Osteoblast (primary cell): ENCODE measurements around the gene FLYWCH1. TPM values are rescaled to one million over a fixed set of nuclear protein-coding genes. Genes with fewer than 3 reads are reported as not detected.
"Not testable (repeated sequence)": the region's sequence is repeated elsewhere in the genome, so short reads cannot be mapped to it uniquely, and the experiment has no call there.

ENCODE experiments used
- DNase-seq: peaks from one replicate; pipeline ENCODE4 v3.0.0; 2011; ENCODE audit warnings: low spot score, mixed read lengths; ENCODE audit not compliant: insufficient read length; ENCODE audit errors: missing footprints
- H2AFZ ChIP-seq: 2 replicates; pipeline ENCODE4 v1.6.0; 2011; ENCODE audit warnings: mild to moderate bottlenecking, low read length
- H3K27ac ChIP-seq: 2 replicates; pipeline ENCODE4 v1.5.1; 2011; ENCODE audit warnings: mild to moderate bottlenecking, low read depth, low read length, moderate library complexity
- H3K27me3 ChIP-seq: 2 replicates; pipeline ENCODE4 v1.6.0; 2012; ENCODE audit warnings: mild to moderate bottlenecking, control low read depth, inconsistent platforms, low read length, moderate library complexity; ENCODE audit not compliant: insufficient read depth
- H3K36me3 ChIP-seq: 2 replicates; pipeline ENCODE4 v1.5.1; 2011; ENCODE audit warnings: mild to moderate bottlenecking, low read length, control low read depth, moderate library complexity; ENCODE audit not compliant: insufficient read depth
- H3K4me1 ChIP-seq: 2 replicates; pipeline ENCODE4 v1.5.1; 2011; ENCODE audit warnings: mild to moderate bottlenecking, low read length, control low read depth, moderate library complexity; ENCODE audit not compliant: insufficient read depth
- H3K4me2 ChIP-seq: 2 replicates; pipeline ENCODE4 v1.6.0; 2011; ENCODE audit warnings: mild to moderate bottlenecking, low read length; ENCODE audit not compliant: insufficient read depth
- H3K4me3 ChIP-seq: fragments of 200-600 bp; sonication (generic); 3 replicates; pipeline ENCODE4 v1.5.1; 2012; ENCODE audit warnings: mild to moderate bottlenecking, low read length, inconsistent platforms; ENCODE audit not compliant: insufficient read depth
- H3K79me2 ChIP-seq: 2 replicates; pipeline ENCODE4 v1.6.0; 2012; ENCODE audit warnings: mild to moderate bottlenecking, low read length, control low read depth, inconsistent platforms; ENCODE audit not compliant: insufficient read depth
- H3K9me3 ChIP-seq: 2 replicates; pipeline ENCODE4 v1.5.1; 2011; ENCODE audit warnings: low read depth, low read length, control low read depth
- H4K20me1 ChIP-seq: 2 replicates; pipeline ENCODE4 v1.6.0; 2012; ENCODE audit warnings: mild to moderate bottlenecking, low read length, control low read depth; ENCODE audit not compliant: insufficient read depth
- total RNA-seq: library from RNA; depleted of rRNA; stranded (reverse); fragments of >200 nt; gene quantifications from 2 replicates; pipeline ENCODE4 v1.2.3, GENCODE V29; 2012
- TF ChIP-seq, protein P1 (sequence below): IDR thresholded peaks from 2 replicates; pipeline ENCODE4 v1.5.1; 2011; ENCODE audit warnings: mild to moderate bottlenecking, low read depth, low read length, moderate library complexity; ENCODE audit errors: extremely low read depth

Gene FLYWCH1
- total RNA-seq, 1 donor, result 56.5 TPM

DNA sequence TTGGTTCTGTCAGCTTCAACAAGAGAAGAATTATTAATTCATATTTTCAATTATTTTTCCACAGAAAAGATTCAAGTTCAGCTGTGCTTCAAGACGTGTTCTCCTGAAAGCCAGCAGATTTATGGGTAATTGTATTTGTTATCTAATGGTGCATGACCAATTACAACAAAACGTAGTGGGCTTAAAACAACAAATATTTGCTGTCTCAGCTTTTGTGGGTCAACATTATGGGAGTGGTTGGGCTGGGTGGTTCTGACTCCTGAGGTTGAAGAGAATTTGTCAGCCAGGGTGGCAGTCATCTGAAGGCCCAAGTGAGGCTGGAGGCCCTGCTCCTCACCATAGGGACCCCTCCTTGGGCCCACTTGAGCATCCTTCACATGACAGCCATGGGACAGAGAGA lies 28.2 kb downstream of the FLYWCH1 start:
- no peak overlapping the region for H2AFZ ChIP-seq
- H3K4me1 ChIP-seq, result no peaks in the 10 kb centered on the region
- H3K4me2 ChIP-seq, result no peak overlapping the region
- H3K27me3 ChIP-seq, result no peaks in the 10 kb centered on the region
- no peak overlapping the region for H3K27ac ChIP-seq
- H3K79me2 ChIP-seq, result no peaks in the 10 kb centered on the region
- TF ChIP-seq, protein P1, sequence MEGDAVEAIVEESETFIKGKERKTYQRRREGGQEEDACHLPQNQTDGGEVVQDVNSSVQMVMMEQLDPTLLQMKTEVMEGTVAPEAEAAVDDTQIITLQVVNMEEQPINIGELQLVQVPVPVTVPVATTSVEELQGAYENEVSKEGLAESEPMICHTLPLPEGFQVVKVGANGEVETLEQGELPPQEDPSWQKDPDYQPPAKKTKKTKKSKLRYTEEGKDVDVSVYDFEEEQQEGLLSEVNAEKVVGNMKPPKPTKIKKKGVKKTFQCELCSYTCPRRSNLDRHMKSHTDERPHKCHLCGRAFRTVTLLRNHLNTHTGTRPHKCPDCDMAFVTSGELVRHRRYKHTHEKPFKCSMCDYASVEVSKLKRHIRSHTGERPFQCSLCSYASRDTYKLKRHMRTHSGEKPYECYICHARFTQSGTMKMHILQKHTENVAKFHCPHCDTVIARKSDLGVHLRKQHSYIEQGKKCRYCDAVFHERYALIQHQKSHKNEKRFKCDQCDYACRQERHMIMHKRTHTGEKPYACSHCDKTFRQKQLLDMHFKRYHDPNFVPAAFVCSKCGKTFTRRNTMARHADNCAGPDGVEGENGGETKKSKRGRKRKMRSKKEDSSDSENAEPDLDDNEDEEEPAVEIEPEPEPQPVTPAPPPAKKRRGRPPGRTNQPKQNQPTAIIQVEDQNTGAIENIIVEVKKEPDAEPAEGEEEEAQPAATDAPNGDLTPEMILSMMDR, result no peak
- no peaks in the 10 kb centered on the region for H3K9me3 ChIP-seq
- H3K4me3 ChIP-seq, result no peak overlapping the region
- DNase-seq, result peak; percentile 48
- peaks cover 47% of the 10 kb centered on the region for H3K36me3 ChIP-seq
- H4K20me1 ChIP-seq, result no peaks in the 10 kb centered on the region

DNA sequence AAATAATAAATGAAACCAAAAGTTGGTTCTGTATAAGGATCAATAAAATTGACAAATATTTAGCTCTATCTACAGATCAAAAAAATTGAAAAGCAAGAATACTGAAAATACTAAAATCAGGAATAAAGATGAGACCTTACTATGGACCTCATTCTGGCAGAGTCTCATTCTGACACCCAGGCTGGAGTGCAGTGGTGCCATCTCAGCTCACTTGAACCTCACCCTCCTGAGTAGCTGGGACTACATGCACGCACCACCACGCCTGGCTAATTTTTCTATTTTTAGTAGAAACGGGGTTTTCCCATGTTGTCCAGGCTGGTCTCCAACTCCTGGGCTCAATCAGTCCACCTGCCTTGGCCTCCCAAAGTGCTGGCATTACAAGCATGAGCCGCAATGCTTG lies 30.3 kb downstream of the FLYWCH1 start:
- Histone ChIP-seq H2AFZ (no peak overlapping the region), H3K4me1 (no peaks in the 10 kb centered on the region), H4K20me1 (no peaks in the 10 kb centered on the region), H3K27me3 (no peaks in the 10 kb centered on the region), H3K79me2 (no peaks in the 10 kb centered on the region), H3K4me2 (no peak overlapping the region), H3K27ac (no peak overlapping the region), H3K4me3 (no peak overlapping the region), H3K36me3 (peaks cover 48% of the 10 kb centered on the region), H3K9me3 (no peaks in the 10 kb centered on the region)
- TF ChIP-seq, protein P1, result no peak
- no peak for DNase-seq

DNA sequence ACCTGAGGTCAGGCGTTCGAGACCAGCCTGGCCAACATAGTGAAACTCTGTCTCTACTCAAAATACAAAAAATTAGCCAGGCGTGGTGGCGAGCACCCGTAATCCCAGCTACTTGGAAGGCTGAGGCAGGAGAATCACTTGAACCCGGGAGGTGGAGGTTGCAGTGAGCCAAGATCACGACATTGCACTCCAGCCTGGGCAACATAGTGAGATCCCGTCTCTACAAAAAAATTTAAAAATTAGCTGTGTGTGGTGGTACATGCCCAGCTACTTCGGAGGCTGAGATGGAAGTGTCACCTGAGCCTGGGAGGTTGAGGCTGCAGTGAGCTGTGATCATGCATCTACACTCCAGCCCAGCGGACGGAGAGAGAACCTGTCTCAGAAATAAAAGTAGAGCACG lies 32.0 kb downstream of the FLYWCH1 start:
- H3K27ac ChIP-seq, H4K20me1 ChIP-seq, H3K4me2 ChIP-seq, H2AFZ ChIP-seq, H3K27me3 ChIP-seq, H3K79me2 ChIP-seq, DNase-seq, H3K4me1 ChIP-seq, H3K9me3 ChIP-seq, H3K4me3 ChIP-seq: not testable (repeated sequence)
- H3K36me3 ChIP-seq, result peaks cover 41% of the 10 kb centered on the region

DNA sequence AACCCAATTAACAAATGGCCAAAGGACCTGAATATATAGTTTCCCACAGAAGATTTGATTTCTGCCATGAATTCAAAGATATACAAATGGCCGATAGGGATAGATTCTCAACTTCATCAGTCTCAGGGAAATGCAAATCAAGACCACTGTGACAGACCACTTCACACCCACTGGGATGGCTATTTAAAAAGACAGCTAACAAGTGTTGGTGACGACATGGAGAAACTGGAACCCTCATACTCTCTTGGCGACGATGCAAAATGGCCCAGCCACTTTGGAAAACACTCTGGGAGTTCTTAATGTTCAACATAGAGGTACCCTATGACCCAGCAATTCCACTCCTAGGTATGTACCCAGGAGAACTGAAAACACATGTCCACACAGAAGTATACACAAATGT lies 34.9 kb downstream of the FLYWCH1 start:
- H3K36me3 ChIP-seq, result peaks cover 20% of the 10 kb centered on the region
- DNase-seq, result peak; percentile 3
- TF ChIP-seq, protein P1, result no peak

More for the DNA sequence above, 34.9 kb downstream of the FLYWCH1 start:
- no peak overlapping the region for H3K4me3 ChIP-seq
- H3K4me1 ChIP-seq, result no peaks in the 10 kb centered on the region
- no peaks in the 10 kb centered on the region for H3K27me3 ChIP-seq
- no peaks in the 10 kb centered on the region for H3K9me3 ChIP-seq
- no peak overlapping the region for H3K27ac ChIP-seq
- no peaks in the 10 kb centered on the region for H3K79me2 ChIP-seq
- no peak overlapping the region for H3K4me2 ChIP-seq
- H4K20me1 ChIP-seq, result no peaks in the 10 kb centered on the region
- no peak overlapping the region for H2AFZ ChIP-seq
